ENCODE results near the gene RLN3.
A peak's percentile ranks its signal among the peaks of the same experiment; 100 is the strongest.

The RLN3 gene

GRCh38 chr19:14027856-14028450 is at the start of gene RLN3:
Gene RLN3, plus strand, starts transcription at chr19:14028148. Its CDS starts 57 bp downstream, at chr19:14028205.
- DNase-seq: no peak

- peak; percentile 88 for DNase-seq
Measured at GRCh38 chr19:13978351-13979243, 49.4 kb upstream of the RLN3 start.

DNA sequence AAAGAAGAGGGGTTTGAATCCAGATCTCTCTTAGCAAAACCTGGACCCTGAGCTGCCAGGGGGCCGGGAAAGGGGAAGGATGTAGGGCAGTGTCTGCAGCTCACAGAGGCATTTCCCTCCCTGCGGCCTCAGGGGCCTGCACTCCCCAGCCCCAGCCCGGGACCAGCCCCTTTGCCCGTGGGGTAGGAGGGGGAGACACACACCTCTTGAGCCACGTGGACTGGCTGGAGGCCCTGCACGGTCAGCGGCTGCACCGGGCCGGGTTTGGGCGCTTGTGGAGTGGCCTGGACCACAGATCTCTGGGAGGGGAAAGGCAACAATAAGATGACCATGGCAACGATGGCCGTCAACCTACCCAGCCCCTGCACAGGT is 48.7 kb upstream of the RLN3 start:
- peak; percentile 53 for DNase-seq

DNA sequence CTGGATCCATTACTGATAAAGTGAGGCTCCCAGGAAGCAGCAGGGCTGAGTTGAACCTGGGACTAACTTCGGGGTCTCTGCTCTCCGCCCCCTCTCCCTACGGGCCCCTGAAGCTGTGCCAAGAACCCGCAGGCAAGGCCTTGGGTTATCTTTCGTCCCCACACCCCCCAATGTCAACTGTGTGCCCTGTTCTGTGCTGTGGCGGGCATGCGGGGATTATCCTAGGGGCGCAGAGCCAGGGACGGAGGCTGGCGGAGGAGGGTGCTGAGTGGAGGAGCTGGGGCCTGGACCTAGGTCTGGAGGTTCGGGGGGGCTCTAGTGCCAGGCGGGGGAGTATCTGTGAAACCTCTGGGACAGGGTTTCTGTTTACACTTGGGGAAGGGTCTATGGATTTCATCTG is 48.3 kb upstream of the RLN3 start:
- peak; percentile 42 for DNase-seq

GRCh38 chr19:13980340-13980739 is 47.6 kb upstream of the RLN3 start:
- DNase-seq: no peak

DNA sequence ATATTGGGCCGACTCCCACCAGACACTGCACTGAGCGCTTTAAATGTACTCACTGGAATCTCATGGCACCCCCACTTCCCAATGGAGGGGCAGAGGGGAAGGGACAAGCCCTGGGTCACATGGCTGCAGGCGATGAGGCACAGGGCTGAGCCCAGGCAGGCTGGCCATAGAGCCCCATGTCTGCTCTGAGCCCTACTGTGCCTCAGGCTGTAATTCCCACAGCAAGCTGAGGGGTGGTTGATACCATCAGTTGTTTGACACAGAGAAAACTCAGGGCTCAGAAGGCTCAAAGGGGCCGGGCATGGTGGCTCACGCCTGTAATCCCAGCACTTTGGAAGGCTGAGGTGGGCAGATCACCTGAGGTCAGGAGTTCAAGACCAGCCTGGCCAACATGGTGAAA is 46.9 kb upstream of the RLN3 start:
- no peak for DNase-seq

- DNase-seq: no peak
Measured at GRCh38 chr19:13981467-13981866, 46.5 kb upstream of the RLN3 start.

DNA sequence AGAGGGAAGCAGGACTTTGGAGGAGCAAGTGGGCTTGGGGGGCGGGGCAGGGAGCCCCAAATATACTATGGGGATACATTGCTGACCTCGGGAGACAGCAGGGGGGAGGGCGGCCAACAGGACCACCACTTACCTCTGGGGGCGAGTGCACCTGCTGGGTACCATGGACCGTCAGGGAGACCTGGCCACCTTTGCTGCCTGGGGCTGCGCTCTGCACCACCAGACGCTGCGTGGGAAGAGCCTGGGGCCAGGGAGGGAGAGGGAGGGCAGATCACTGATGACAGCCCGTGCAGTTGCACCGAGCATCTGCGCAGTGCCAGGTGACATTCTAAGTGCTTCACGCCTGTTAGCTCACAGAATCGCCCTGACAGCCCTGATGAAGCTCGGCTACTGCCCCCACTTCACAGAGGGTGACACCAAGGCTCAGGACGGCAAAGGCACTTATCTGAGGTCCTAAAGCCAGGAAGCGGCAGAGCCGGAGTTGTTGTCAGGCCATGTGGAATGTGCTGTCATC is 45.9 kb upstream of the RLN3 start:
- DNase-seq: no peak

DNA sequence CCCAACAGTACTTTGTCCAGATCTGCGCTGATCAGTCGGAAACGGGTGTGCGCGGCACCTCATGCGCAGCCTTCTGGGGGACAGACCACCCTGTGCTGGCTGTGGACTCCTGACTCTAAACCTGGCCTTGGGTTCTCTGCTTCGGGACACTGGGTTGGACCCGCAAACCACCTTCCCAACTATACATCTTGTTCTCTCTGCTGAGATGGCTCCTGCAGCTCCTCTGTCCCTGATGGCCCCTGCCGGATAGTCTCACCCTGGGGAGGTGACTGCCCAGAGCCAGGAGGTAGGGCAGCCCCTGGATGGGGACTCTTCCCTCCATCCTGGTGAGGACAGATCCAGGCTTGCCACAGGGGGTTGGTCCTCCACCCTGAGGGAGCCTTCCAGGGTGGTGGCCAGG is 45.2 kb upstream of the RLN3 start:
- DNase-seq: no peak

GRCh38 chr19:13983213-13983889 is 44.6 kb upstream of the RLN3 start:
- DNase-seq: no peak

DNA sequence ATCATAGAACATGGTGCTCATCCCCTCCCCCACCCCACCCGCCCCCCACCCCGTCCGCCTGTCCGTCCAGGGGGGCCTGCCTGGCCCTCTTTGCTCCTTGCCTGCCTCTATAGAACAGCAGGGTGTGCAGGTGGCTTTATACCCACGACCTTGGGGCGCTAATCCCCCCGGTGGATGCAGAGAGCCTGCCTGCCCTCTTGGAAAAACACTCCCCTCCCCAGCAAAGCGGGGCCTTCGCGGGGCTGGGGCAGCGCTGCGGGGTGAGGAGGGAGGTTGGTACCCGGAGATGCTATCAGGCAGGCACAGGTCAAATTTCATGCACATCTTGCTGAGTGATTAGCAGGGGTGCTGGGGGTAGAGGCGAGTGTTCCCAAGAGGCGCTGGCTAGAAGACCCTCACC is 43.8 kb upstream of the RLN3 start:
- DNase-seq: no peak

- peak; percentile 42 for DNase-seq
Measured at GRCh38 chr19:13984875-13985741, 42.8 kb upstream of the RLN3 start.

GRCh38 chr19:13985771-13986347 is 42.1 kb upstream of the RLN3 start:
- no peak for DNase-seq

DNA sequence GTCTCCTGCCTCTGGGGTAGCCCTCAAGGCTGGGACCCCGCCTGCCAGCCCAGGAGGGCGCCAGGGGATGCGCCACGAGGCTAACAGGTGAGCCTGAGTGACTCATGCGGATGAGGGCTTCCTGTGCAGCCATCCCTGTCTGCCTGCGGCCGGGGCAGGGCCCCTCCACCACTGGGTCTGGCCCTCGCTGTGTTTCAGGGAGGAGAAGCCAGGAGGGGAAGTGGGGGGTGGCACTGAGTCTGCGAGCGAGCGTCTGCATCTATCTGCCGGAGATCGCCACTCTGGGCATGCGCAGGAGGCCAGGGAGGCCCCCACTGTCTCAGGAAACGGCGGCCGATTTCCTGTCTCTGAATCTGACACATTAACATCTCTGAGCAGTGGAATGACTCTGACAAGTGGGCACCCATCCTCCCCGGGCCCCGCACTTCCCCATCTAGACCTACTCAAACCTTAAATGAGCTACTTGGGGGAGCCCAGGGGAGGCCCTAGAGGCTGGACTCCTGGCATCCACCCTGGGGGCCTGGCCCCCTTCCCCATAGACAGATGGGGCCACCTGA is 41.5 kb upstream of the RLN3 start:
- DNase-seq: peak; percentile 98

GRCh38 chr19:13987101-13987890 is 40.7 kb upstream of the RLN3 start:
- DNase-seq: peak; percentile 62

- no peak for DNase-seq
Measured at GRCh38 chr19:13989487-13989886, 38.5 kb upstream of the RLN3 start.

- DNase-seq: no peak
Measured at GRCh38 chr19:13990085-13990484, 37.9 kb upstream of the RLN3 start.

GRCh38 chr19:13992025-13992424 is 35.9 kb upstream of the RLN3 start:
- no peak for DNase-seq

DNA sequence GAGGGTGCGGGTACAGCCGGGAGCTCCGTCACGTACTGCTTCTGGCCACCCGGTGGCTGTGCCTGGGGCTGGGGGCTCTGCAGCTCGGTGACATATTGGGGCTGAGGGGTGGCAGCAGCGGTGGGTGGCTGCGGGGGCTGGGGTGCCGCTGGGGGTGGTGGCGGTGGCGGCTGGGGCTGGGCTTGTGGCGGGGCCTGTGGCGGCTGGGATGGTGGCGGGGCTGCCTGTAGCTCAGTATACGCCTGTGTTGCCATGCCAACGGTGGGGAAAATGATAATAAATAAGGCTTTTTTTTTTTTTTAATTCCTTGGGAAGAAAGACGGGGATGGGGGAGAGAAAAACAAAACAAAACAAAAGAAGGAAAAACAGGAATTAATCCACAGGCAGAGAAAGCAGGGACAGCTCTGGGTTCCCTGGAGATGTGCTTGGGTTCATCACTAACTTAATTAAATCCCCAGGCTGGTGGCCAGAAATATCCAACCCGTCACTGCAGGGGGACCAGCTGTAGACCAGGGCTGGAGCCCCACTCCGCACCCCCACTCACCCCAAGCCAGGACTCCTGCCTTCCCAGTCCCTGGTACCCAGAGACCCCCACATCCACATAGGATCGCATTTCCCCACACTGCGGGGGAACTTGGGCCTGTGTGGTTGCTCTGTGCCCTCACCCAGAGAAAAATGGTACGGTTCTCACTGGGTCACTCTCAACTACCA is 34.2 kb upstream of the RLN3 start:
- DNase-seq: no peak

DNA sequence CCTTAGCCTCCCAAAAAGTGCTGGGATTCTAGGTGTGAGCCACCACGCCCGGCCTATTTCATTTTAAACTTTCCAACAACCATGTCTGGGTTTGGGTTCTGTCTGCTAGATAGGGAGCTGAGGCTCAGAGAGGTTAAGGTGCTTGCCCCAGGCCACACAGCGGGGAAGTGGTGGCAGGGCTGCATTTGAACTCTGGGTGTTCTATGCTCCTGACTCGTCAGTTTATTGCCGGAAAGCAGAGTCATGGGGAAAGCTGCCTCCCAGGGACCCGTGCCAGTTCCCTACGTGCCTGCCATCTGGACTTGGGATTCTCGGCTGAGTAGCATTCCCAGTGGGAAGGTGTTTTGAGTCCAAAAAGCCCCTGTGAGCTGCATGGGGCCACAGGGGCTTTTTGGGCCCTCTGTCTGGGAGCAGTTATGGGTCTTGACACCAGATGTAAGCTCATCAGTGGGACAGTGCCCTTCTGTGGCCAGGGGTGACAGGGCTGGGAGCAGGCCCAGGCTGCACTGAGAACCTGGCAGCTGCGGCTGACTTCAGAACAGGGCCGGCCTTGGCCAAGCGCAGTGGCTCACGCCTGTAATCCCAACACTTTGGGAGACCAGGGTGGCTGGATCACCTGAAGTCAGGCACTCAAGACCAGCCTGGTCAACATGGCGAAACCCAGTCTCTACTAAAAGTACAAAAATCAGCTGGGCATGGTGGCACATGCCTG is 32.8 kb upstream of the RLN3 start:
- no peak for DNase-seq

Measured in hematopoietic multipotent progenitor cell treated with erythropoietin and hydrocortisone succinate and interleukin-3 and kit ligand, for 4 days (in vitro differentiated cells).